Measurements from ENCODE around the gene CHD5. TPM values are rescaled to one million over a fixed set of nuclear protein-coding genes. Genes with fewer than 3 reads are reported as not detected.

The CHD5 gene
- total RNA-seq, 1 donor from 2014 or later = 0.42 TPM

DNA sequence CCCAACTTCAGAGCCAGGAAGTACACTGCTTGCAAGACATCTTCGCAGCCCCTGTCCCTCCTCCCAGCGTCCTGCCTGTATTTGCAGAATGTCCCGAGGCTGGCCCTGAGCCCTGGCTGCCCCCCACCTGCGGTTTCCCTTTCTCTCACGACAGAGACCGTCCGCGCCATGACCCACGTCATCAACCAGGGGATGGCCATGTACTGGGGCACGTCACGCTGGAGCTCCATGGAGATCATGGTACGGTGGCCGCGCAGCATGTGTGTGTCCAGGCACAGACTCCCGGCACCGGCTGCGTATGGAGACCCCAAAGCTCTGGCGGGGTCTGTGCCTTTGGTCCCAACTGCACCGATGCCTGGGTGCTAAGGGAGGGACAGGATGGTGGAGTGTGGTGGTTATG is 85.9 kb downstream of the CHD5 start:
- peaks cover 2% of the 10 kb centered on the region for H3K36me3 Mint-ChIP-seq (ENCODE audit: low read depth)
- peaks cover 15% of the 10 kb centered on the region for H3K27me3 Mint-ChIP-seq (ENCODE audit: low read depth)
- no peak overlapping the region for H3K4me3 Mint-ChIP-seq (ENCODE audit: unreplicated experiment)
- no peaks in the 10 kb centered on the region for H3K4me1 Mint-ChIP-seq (ENCODE audit: low read depth)
- no peak overlapping the region for H3K27ac Mint-ChIP-seq (ENCODE audit: unreplicated experiment)
- H3K9me3 Mint-ChIP-seq (ENCODE audit: low read depth) = no peaks in the 10 kb centered on the region
- TF ChIP-seq, protein P1, sequence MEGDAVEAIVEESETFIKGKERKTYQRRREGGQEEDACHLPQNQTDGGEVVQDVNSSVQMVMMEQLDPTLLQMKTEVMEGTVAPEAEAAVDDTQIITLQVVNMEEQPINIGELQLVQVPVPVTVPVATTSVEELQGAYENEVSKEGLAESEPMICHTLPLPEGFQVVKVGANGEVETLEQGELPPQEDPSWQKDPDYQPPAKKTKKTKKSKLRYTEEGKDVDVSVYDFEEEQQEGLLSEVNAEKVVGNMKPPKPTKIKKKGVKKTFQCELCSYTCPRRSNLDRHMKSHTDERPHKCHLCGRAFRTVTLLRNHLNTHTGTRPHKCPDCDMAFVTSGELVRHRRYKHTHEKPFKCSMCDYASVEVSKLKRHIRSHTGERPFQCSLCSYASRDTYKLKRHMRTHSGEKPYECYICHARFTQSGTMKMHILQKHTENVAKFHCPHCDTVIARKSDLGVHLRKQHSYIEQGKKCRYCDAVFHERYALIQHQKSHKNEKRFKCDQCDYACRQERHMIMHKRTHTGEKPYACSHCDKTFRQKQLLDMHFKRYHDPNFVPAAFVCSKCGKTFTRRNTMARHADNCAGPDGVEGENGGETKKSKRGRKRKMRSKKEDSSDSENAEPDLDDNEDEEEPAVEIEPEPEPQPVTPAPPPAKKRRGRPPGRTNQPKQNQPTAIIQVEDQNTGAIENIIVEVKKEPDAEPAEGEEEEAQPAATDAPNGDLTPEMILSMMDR (IDR thresholded peaks at IDR 0.05) = no peak
- no peak for DNase-seq (ENCODE audit: low spot score)

DNA sequence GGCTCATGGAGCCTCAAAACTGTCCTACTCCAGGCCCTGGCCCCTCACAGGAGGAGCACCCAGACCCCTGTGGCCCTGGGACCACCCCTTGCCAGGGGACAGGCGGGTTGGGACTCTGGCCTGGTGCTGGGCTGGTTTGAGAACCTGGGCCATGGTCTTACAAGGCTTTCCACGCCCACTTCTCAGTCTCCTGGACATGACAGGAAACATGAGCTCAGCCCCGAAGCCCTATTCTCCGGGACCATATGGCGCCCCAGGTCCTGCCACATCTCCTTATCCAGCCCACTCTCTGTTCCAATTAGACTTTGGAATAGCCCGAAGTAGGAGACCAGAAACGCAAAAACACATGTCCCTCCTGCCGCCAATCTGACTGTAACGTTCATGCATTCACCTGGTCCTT is 86.5 kb downstream of the CHD5 start:
- Mint-ChIP-seq H3K36me3 (ENCODE audit: low read depth) (peaks cover 1% of the 10 kb centered on the region), H3K27ac (ENCODE audit: unreplicated experiment) (no peak overlapping the region), H3K4me3 (ENCODE audit: unreplicated experiment) (no peak overlapping the region), H3K9me3 (ENCODE audit: low read depth) (no peaks in the 10 kb centered on the region), H3K27me3 (ENCODE audit: low read depth) (peaks cover 15% of the 10 kb centered on the region), H3K4me1 (ENCODE audit: low read depth) (no peaks in the 10 kb centered on the region)
- DNase-seq (ENCODE audit: low spot score) = no peak
- TF ChIP-seq, protein P1 (IDR thresholded peaks at IDR 0.05) = no peak

DNA sequence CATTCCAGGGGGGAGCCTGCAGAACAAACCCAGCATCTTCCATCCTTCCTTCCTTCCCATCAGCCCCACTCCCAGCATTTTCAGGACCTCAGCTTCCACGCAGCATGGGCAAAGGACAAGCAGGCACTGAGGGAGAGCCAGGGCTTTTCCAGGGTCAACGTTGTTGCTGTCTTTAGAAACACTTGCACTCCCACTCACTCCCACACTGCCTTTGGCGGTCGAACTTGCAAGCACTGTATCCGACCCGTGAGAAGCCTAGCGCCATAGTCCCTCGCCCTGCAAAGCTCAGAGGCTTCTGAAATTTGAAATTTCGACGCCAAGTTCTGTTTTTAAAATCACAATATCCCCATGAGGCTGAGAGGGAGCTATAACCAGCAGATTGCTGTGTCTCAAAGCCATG is 87.0 kb downstream of the CHD5 start:
- Mint-ChIP-seq H3K36me3 (ENCODE audit: low read depth) (no peaks in the 10 kb centered on the region), H3K4me1 (ENCODE audit: low read depth) (no peaks in the 10 kb centered on the region), H3K27ac (ENCODE audit: unreplicated experiment) (no peak overlapping the region), H3K27me3 (ENCODE audit: low read depth) (peaks cover 15% of the 10 kb centered on the region), H3K9me3 (ENCODE audit: low read depth) (no peaks in the 10 kb centered on the region), H3K4me3 (ENCODE audit: unreplicated experiment) (no peak overlapping the region)
- no peak for DNase-seq (ENCODE audit: low spot score)
- TF ChIP-seq, protein P1 (IDR thresholded peaks at IDR 0.05) = no peak

DNA sequence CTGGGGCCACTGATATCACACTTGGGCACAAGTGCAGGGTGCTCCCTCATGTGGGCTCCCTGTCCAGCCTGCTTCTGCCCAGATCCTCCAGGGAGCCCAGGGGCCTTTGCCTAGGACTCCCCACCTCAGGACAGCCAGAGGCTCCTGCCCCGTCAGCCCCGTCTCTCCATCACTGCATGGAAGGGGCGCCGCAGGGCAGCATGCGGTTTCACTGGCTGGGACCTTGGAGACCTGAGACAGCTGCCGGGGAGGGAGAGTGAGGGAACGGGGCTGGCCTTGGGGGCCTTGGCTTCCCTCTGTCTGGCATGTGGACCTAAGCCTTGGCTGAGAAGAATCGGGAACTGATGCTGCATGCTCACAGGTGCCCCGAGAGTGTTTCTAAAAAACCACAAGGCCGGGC is 87.9 kb downstream of the CHD5 start:
- Mint-ChIP-seq H3K4me1 (ENCODE audit: low read depth) (no peaks in the 10 kb centered on the region), H3K36me3 (ENCODE audit: low read depth) (no peaks in the 10 kb centered on the region), H3K27me3 (ENCODE audit: low read depth) (peaks cover 15% of the 10 kb centered on the region), H3K4me3 (ENCODE audit: unreplicated experiment) (no peak overlapping the region), H3K27ac (ENCODE audit: unreplicated experiment) (no peak overlapping the region), H3K9me3 (ENCODE audit: low read depth) (no peaks in the 10 kb centered on the region)
- DNase-seq (ENCODE audit: low spot score) = no peak
- TF ChIP-seq, protein P1 (IDR thresholded peaks at IDR 0.05) = no peak

DNA sequence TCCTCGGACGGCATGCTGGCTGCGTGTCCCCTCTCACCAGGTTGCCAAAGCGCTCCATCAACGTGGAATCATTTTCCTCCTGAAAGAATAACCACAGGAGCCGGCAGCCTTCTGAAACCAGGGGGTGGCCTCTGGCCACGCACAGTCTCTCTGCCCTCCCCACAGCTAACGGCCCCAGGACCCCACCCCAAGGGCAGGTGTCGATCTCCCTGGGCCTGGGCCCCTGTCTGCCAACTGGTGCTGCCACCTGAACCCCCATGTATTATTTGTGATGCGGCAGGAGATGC is 88.4 kb downstream of the CHD5 start:
- Mint-ChIP-seq H3K4me3 (ENCODE audit: unreplicated experiment) (no peak overlapping the region), H3K27ac (ENCODE audit: unreplicated experiment) (no peak overlapping the region), H3K9me3 (ENCODE audit: low read depth) (no peaks in the 10 kb centered on the region), H3K27me3 (ENCODE audit: low read depth) (peaks cover 19% of the 10 kb centered on the region), H3K4me1 (ENCODE audit: low read depth) (no peaks in the 10 kb centered on the region), H3K36me3 (ENCODE audit: low read depth) (no peaks in the 10 kb centered on the region)
- TF ChIP-seq, protein P1 (IDR thresholded peaks at IDR 0.05) = no peak
- DNase-seq (ENCODE audit: low spot score) = no peak

Measured in chondrocyte (in vitro differentiated cells).